IPS-NIHi11 (cell line): ENCODE results near the gene RFC2.
A peak's percentile ranks its signal among the peaks of the same experiment; 100 is the strongest.

Source experiments
- DNase-seq: peaks from one replicate; pipeline ENCODE4 v3.0.0; 2012; ENCODE audit warnings: mixed read lengths, low spot score

Gene RFC2

GRCh38 chr7:74254129-74254857 lies at the start of gene RFC2:
Gene RFC2, minus strand, starts transcription at chr7:74254399. Its CDS starts 16 bp downstream, at chr7:74254383.
- DNase-seq = peak; percentile 99

- no peak for DNase-seq
Observed at GRCh38 chr7:74302745-74303221, 48.6 kb upstream of the RFC2 start.

- DNase-seq = no peak
Observed at GRCh38 chr7:74300926-74301325, 46.7 kb upstream of the RFC2 start.

- no peak for DNase-seq
Observed at GRCh38 chr7:74299401-74299800, 45.2 kb upstream of the RFC2 start.

- DNase-seq = no peak
Observed at GRCh38 chr7:74297516-74298233, 43.5 kb upstream of the RFC2 start.

- no peak for DNase-seq
Observed at GRCh38 chr7:74294191-74294998, 40.2 kb upstream of the RFC2 start.

- no peak for DNase-seq
Observed at GRCh38 chr7:74293577-74293908, 39.3 kb upstream of the RFC2 start.

GRCh38 chr7:74292757-74293576 lies 38.8 kb upstream of the RFC2 start:
- DNase-seq = no peak

GRCh38 chr7:74291535-74291934 lies 37.3 kb upstream of the RFC2 start:
- no peak for DNase-seq

- DNase-seq = no peak
Observed at GRCh38 chr7:74290981-74291441, 36.8 kb upstream of the RFC2 start.

- DNase-seq = no peak
Observed at GRCh38 chr7:74290553-74290950, 36.4 kb upstream of the RFC2 start.

- no peak for DNase-seq
Observed at GRCh38 chr7:74289659-74290552, 35.7 kb upstream of the RFC2 start.

GRCh38 chr7:74289018-74289658 lies 34.9 kb upstream of the RFC2 start, which contains the start of gene CLIP2:
Gene CLIP2, plus strand, starts transcription at chr7:74289407. Its CDS starts 28,140 bp downstream, at chr7:74317547.
- DNase-seq = peak; percentile 97

- no peak for DNase-seq
Observed at GRCh38 chr7:74288034-74288881, 34.1 kb upstream of the RFC2 start.

GRCh38 chr7:74287303-74288033 lies 33.3 kb upstream of the RFC2 start:
- no peak for DNase-seq

GRCh38 chr7:74286131-74286530 lies 31.9 kb upstream of the RFC2 start:
- no peak for DNase-seq

GRCh38 chr7:74284781-74285259 lies 30.6 kb upstream of the RFC2 start:
- DNase-seq = no peak

- DNase-seq = no peak
Observed at GRCh38 chr7:74283858-74284447, 29.8 kb upstream of the RFC2 start.
